ENCODE results near the gene LTBP4.

DNA sequence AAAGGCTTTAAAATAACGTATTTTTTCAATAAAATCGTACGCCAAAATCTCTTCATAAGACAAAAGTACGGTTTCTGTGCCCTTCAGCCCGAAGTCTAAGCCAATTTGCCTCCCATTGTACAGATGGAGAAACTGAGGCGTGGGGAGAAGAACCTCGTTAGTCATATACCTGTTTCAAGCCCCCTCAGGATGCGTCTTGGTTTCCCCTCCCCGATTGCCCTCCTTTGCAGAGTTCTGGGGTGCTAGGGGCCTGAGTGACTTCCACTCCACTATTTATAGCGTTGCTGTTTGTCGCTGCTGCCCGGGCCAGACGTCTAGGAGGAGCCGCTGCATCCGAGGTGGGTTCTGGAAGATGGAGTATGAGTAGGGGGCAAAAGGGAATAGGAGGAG, 2.3 kb upstream of the LTBP4 start:
- TF ChIP-seq, protein P1, sequence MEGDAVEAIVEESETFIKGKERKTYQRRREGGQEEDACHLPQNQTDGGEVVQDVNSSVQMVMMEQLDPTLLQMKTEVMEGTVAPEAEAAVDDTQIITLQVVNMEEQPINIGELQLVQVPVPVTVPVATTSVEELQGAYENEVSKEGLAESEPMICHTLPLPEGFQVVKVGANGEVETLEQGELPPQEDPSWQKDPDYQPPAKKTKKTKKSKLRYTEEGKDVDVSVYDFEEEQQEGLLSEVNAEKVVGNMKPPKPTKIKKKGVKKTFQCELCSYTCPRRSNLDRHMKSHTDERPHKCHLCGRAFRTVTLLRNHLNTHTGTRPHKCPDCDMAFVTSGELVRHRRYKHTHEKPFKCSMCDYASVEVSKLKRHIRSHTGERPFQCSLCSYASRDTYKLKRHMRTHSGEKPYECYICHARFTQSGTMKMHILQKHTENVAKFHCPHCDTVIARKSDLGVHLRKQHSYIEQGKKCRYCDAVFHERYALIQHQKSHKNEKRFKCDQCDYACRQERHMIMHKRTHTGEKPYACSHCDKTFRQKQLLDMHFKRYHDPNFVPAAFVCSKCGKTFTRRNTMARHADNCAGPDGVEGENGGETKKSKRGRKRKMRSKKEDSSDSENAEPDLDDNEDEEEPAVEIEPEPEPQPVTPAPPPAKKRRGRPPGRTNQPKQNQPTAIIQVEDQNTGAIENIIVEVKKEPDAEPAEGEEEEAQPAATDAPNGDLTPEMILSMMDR (IDR thresholded peaks at IDR 0.05; ENCODE audit: low read depth, low read length, poor library complexity, severe bottlenecking) = peak; percentile 10
- TF ChIP-seq EZH2phosphoT487 (IDR thresholded peaks at IDR 0.05; ENCODE audit: borderline replicate concordance, low read length) = no peak; the same call in 1 of the 2 replicates
